ENCODE data around the gene LIMS1. TPM values are rescaled to one million over a fixed set of nuclear protein-coding genes. Genes with fewer than 3 reads are reported as not detected.
A peak's percentile ranks its signal among the peaks of the same experiment; 100 is the strongest.
"Not testable (repeated sequence)": the region's sequence is repeated elsewhere in the genome, so short reads cannot be mapped to it uniquely, and the experiment has no call there.

Gene LIMS1
- total and polyA plus RNA-seq, 2 donors, result 27.1 to 28.5 TPM

GRCh38 chr2:108556581-108556980, 22.3 kb downstream of the LIMS1 start:
- not testable (repeated sequence) for H3K4me3 ChIP-seq (ENCODE audit: low read length in 2 of 2); H3K27me3 ChIP-seq (ENCODE audit: control insufficient read depth in 2 of 2, insufficient read depth in 1 of 2, low read length in 1 of 2); H3K9me3 ChIP-seq (ENCODE audit: control insufficient read depth in 2 of 2, insufficient read depth in 1 of 2, low read length in 1 of 2); DNase-seq (ENCODE audit: low read depth in 6 of 9, low spot score in 9 of 9); H3K27ac ChIP-seq (ENCODE audit: low read depth in 1 of 2, low read length in 1 of 2); H3K4me1 ChIP-seq (ENCODE audit: control insufficient read depth in 2 of 2, insufficient read depth in 2 of 2, low read length in 2 of 2); H3K36me3 ChIP-seq (ENCODE audit: control insufficient read depth in 2 of 2, insufficient read depth in 2 of 2, low read length in 1 of 2)
- 92% methylated on average over 2 of the region's 2 CpGs for WGBS

GRCh38 chr2:108560241-108560811, 26.1 kb downstream of the LIMS1 start:
- H3K9me3 ChIP-seq (ENCODE audit: control insufficient read depth in 2 of 2, insufficient read depth in 1 of 2, low read length in 1 of 2), result no peaks in the 10 kb centered on the region
- H3K4me1 ChIP-seq (ENCODE audit: control insufficient read depth in 2 of 2, insufficient read depth in 2 of 2, low read length in 2 of 2), result no peaks in the 10 kb centered on the region
- H3K27me3 ChIP-seq (ENCODE audit: control insufficient read depth in 2 of 2, insufficient read depth in 1 of 2, low read length in 1 of 2), result no peaks in the 10 kb centered on the region
- H3K36me3 ChIP-seq (ENCODE audit: control insufficient read depth in 2 of 2, insufficient read depth in 2 of 2, low read length in 1 of 2), result no peaks in the 10 kb centered on the region
- no peak overlapping the region for H3K27ac ChIP-seq (ENCODE audit: low read depth in 1 of 2, low read length in 1 of 2)
- WGBS, result 95% methylated on average over 6 of the region's 6 CpGs
- no peak overlapping the region for H3K4me3 ChIP-seq (ENCODE audit: low read length in 2 of 2)
- DNase-seq (ENCODE audit: low read depth in 6 of 9, low spot score in 9 of 9), result no peak

GRCh38 chr2:108560895-108561530, 26.7 kb downstream of the LIMS1 start:
- H3K9me3 ChIP-seq (ENCODE audit: control insufficient read depth in 2 of 2, insufficient read depth in 1 of 2, low read length in 1 of 2), result no peaks in the 10 kb centered on the region
- no peak overlapping the region for H3K4me3 ChIP-seq (ENCODE audit: low read length in 2 of 2)
- H3K36me3 ChIP-seq (ENCODE audit: control insufficient read depth in 2 of 2, insufficient read depth in 2 of 2, low read length in 1 of 2), result no peaks in the 10 kb centered on the region
- WGBS, result 92% methylated on average over 1 of the region's 1 CpG
- H3K27me3 ChIP-seq (ENCODE audit: control insufficient read depth in 2 of 2, insufficient read depth in 1 of 2, low read length in 1 of 2), result no peaks in the 10 kb centered on the region
- no peak for DNase-seq (ENCODE audit: low read depth in 6 of 9, low spot score in 9 of 9)
- H3K27ac ChIP-seq (ENCODE audit: low read depth in 1 of 2, low read length in 1 of 2), result no peak overlapping the region
- no peaks in the 10 kb centered on the region for H3K4me1 ChIP-seq (ENCODE audit: control insufficient read depth in 2 of 2, insufficient read depth in 2 of 2, low read length in 2 of 2)

GRCh38 chr2:108562274-108562673, 28.0 kb downstream of the LIMS1 start:
- Histone ChIP-seq H3K36me3 (ENCODE audit: control insufficient read depth in 2 of 2, insufficient read depth in 2 of 2, low read length in 1 of 2) (no peaks in the 10 kb centered on the region), H3K4me1 (ENCODE audit: control insufficient read depth in 2 of 2, insufficient read depth in 2 of 2, low read length in 2 of 2) (no peaks in the 10 kb centered on the region), H3K27ac (ENCODE audit: low read depth in 1 of 2, low read length in 1 of 2) (no peak overlapping the region), H3K27me3 (ENCODE audit: control insufficient read depth in 2 of 2, insufficient read depth in 1 of 2, low read length in 1 of 2) (no peaks in the 10 kb centered on the region), H3K9me3 (ENCODE audit: control insufficient read depth in 2 of 2, insufficient read depth in 1 of 2, low read length in 1 of 2) (no peaks in the 10 kb centered on the region), H3K4me3 (ENCODE audit: low read length in 2 of 2) (no peak overlapping the region)
- WGBS, result 98% methylated on average over 2 of the region's 2 CpGs
- DNase-seq (ENCODE audit: low read depth in 6 of 9, low spot score in 9 of 9), result no peak

- H3K4me1 ChIP-seq (ENCODE audit: control insufficient read depth in 2 of 2, insufficient read depth in 2 of 2, low read length in 2 of 2), result no peaks in the 10 kb centered on the region
- no peaks in the 10 kb centered on the region for H3K27me3 ChIP-seq (ENCODE audit: control insufficient read depth in 2 of 2, insufficient read depth in 1 of 2, low read length in 1 of 2)
- WGBS, result 94% methylated on average over 6 of the region's 6 CpGs
- no peak for DNase-seq (ENCODE audit: low read depth in 6 of 9, low spot score in 9 of 9)
- H3K27ac ChIP-seq (ENCODE audit: low read depth in 1 of 2, low read length in 1 of 2), result no peak overlapping the region
- no peaks in the 10 kb centered on the region for H3K36me3 ChIP-seq (ENCODE audit: control insufficient read depth in 2 of 2, insufficient read depth in 2 of 2, low read length in 1 of 2)
- H3K9me3 ChIP-seq (ENCODE audit: control insufficient read depth in 2 of 2, insufficient read depth in 1 of 2, low read length in 1 of 2), result no peaks in the 10 kb centered on the region
- H3K4me3 ChIP-seq (ENCODE audit: low read length in 2 of 2), result no peak overlapping the region
These were observed 30.2 kb downstream of the LIMS1 start for GRCh38 chr2:108564510-108564909.

- Histone ChIP-seq H3K4me1 (ENCODE audit: control insufficient read depth in 2 of 2, insufficient read depth in 2 of 2, low read length in 2 of 2) (no peaks in the 10 kb centered on the region), H3K36me3 (ENCODE audit: control insufficient read depth in 2 of 2, insufficient read depth in 2 of 2, low read length in 1 of 2) (no peaks in the 10 kb centered on the region), H3K4me3 (ENCODE audit: low read length in 2 of 2) (no peak overlapping the region), H3K9me3 (ENCODE audit: control insufficient read depth in 2 of 2, insufficient read depth in 1 of 2, low read length in 1 of 2) (no peaks in the 10 kb centered on the region), H3K27me3 (ENCODE audit: control insufficient read depth in 2 of 2, insufficient read depth in 1 of 2, low read length in 1 of 2) (no peaks in the 10 kb centered on the region), H3K27ac (ENCODE audit: low read depth in 1 of 2, low read length in 1 of 2) (peak overlapping the region in 1 of 2 donors; percentile 46)
- DNase-seq (ENCODE audit: low read depth in 6 of 9, low spot score in 9 of 9), result peak in 1 of 9 donors; percentile 16
- WGBS, result 81% methylated on average over 3 of the region's 3 CpGs
These were observed 31.6 kb downstream of the LIMS1 start for GRCh38 chr2:108565778-108566375.

GRCh38 chr2:108570416-108570815, 36.1 kb downstream of the LIMS1 start:
- Histone ChIP-seq H3K4me1 (ENCODE audit: control insufficient read depth in 2 of 2, insufficient read depth in 2 of 2, low read length in 2 of 2) (peaks cover 2 to 4% of the 10 kb centered on the region in 2 donors), H3K27me3 (ENCODE audit: control insufficient read depth in 2 of 2, insufficient read depth in 1 of 2, low read length in 1 of 2) (no peaks in the 10 kb centered on the region), H3K36me3 (ENCODE audit: control insufficient read depth in 2 of 2, insufficient read depth in 2 of 2, low read length in 1 of 2) (no peaks in the 10 kb centered on the region), H3K27ac (ENCODE audit: low read depth in 1 of 2, low read length in 1 of 2) (no peak overlapping the region), H3K4me3 (ENCODE audit: low read length in 2 of 2) (no peak overlapping the region), H3K9me3 (ENCODE audit: control insufficient read depth in 2 of 2, insufficient read depth in 1 of 2, low read length in 1 of 2) (no peaks in the 10 kb centered on the region)
- 98% methylated on average over 7 of the region's 7 CpGs for WGBS
- no peak for DNase-seq (ENCODE audit: low read depth in 6 of 9, low spot score in 9 of 9)

GRCh38 chr2:108571286-108571685, 37.0 kb downstream of the LIMS1 start:
- no peak for DNase-seq (ENCODE audit: low read depth in 6 of 9, low spot score in 9 of 9)
- WGBS, result 96% methylated on average over 3 of the region's 3 CpGs
- no peaks in the 10 kb centered on the region for H3K27me3 ChIP-seq (ENCODE audit: control insufficient read depth in 2 of 2, insufficient read depth in 1 of 2, low read length in 1 of 2)
- H3K36me3 ChIP-seq (ENCODE audit: control insufficient read depth in 2 of 2, insufficient read depth in 2 of 2, low read length in 1 of 2), result no peaks in the 10 kb centered on the region
- peaks cover 3 to 4% of the 10 kb centered on the region in 2 donors for H3K4me1 ChIP-seq (ENCODE audit: control insufficient read depth in 2 of 2, insufficient read depth in 2 of 2, low read length in 2 of 2)
- H3K27ac ChIP-seq (ENCODE audit: low read depth in 1 of 2, low read length in 1 of 2), result no peak overlapping the region
- H3K9me3 ChIP-seq (ENCODE audit: control insufficient read depth in 2 of 2, insufficient read depth in 1 of 2, low read length in 1 of 2), result no peaks in the 10 kb centered on the region
- no peak overlapping the region for H3K4me3 ChIP-seq (ENCODE audit: low read length in 2 of 2)

- Histone ChIP-seq H3K27ac (ENCODE audit: low read depth in 1 of 2, low read length in 1 of 2) (no peak overlapping the region), H3K4me3 (ENCODE audit: low read length in 2 of 2) (no peak overlapping the region), H3K36me3 (ENCODE audit: control insufficient read depth in 2 of 2, insufficient read depth in 2 of 2, low read length in 1 of 2) (no peaks in the 10 kb centered on the region), H3K4me1 (ENCODE audit: control insufficient read depth in 2 of 2, insufficient read depth in 2 of 2, low read length in 2 of 2) (peaks cover 3 to 4% of the 10 kb centered on the region in 2 donors), H3K27me3 (ENCODE audit: control insufficient read depth in 2 of 2, insufficient read depth in 1 of 2, low read length in 1 of 2) (no peaks in the 10 kb centered on the region), H3K9me3 (ENCODE audit: control insufficient read depth in 2 of 2, insufficient read depth in 1 of 2, low read length in 1 of 2) (no peaks in the 10 kb centered on the region)
- WGBS, result 91% methylated on average over 3 of the region's 3 CpGs
- DNase-seq (ENCODE audit: low read depth in 6 of 9, low spot score in 9 of 9), result no peak
These were observed 38.8 kb downstream of the LIMS1 start for GRCh38 chr2:108573061-108573460.

Data from thymus (tissue), 11 donors.